HEK293 (cell line): ENCODE data around the gene HCFC1.

Experiments used
- CTCF ChIA-PET: fragments of 350-600 bp; formaldehyde crosslinking; extraction: SDS; loops from one replicate; lab custom pipeline; 2021; ENCODE audit warnings: antibody characterized with exemption; lab: Yijun Ruan, JAX
- POLR2A ChIA-PET: fragments of 300-600 bp; formaldehyde crosslinking; extraction: SDS; loops from one replicate; lab custom pipeline; 2020; ENCODE audit warnings: antibody characterized with exemption, inconsistent platforms; lab: Yijun Ruan, JAX
- H3K27ac ChIP-seq: fragments of 200-500 bp; sonication (Bioruptor generic); 2 replicates; pipeline ENCODE4 v1.5.1; 2014; ENCODE audit warnings: low read depth, low read length, control low read depth, inconsistent platforms; ENCODE audit errors: extremely low read depth
- H3K36me3 ChIP-seq, 2 experiments: fragments of 200-500 bp in 1 of 2; sonication (Bioruptor generic) in 1 of 2; 1 replicate in 1 of 2; 2 replicates in 1 of 2; pipeline ENCODE4 v1.5.1; 2014 to 2017; ENCODE audit warnings: inconsistent platforms in 2 of 2, low read length in 2 of 2; ENCODE audit not compliant: control insufficient read depth in 2 of 2, insufficient read depth in 1 of 2
- H3K4me1 ChIP-seq: fragments of 200-500 bp; sonication (Bioruptor generic); 2 replicates; pipeline ENCODE4 v1.5.1; 2014; ENCODE audit warnings: mild to moderate bottlenecking, low read length, inconsistent platforms; ENCODE audit not compliant: control insufficient read depth, insufficient read depth
- H3K4me3 ChIP-seq: 2 replicates; pipeline ENCODE4 v1.5.1; 2011; ENCODE audit warnings: low read depth, mild to moderate bottlenecking, control low read depth, low read length, moderate library complexity
- H3K9me3 ChIP-seq: fragments of 200-500 bp; sonication (Bioruptor generic); 2 replicates; pipeline ENCODE4 v1.5.1; 2014; ENCODE audit warnings: low read depth, low read length, inconsistent platforms; ENCODE audit not compliant: control insufficient read depth, insufficient read depth
- EGR2 ChIP-seq: fragments of 450-650 bp; formaldehyde crosslinking; IDR thresholded peaks from 2 replicates; pipeline ENCODE4 v1.5.1; 2016; ENCODE audit warnings: low read depth, missing biosample characterization, missing genetic modification characterization
- GFI1B ChIP-seq: fragments of 450-650 bp; formaldehyde crosslinking; IDR thresholded peaks from 2 replicates; pipeline ENCODE4 v1.5.1; 2016; ENCODE audit warnings: missing biosample characterization, missing genetic modification characterization
- GLI2 ChIP-seq: fragments of 450-650 bp; formaldehyde crosslinking; IDR thresholded peaks from 2 replicates; pipeline ENCODE4; 2017; ENCODE audit warnings: missing biosample characterization, missing genetic modification characterization, low read depth, borderline replicate concordance
- KLF8 ChIP-seq: fragments of 450-650 bp; formaldehyde crosslinking; IDR thresholded peaks from 2 replicates; pipeline ENCODE4 v1.5.1; 2016; ENCODE audit warnings: missing biosample characterization, missing genetic modification characterization
- SCRT1 ChIP-seq: fragments of 450-650 bp; formaldehyde crosslinking; IDR thresholded peaks from 2 replicates; pipeline ENCODE4 v1.5.1; 2016; ENCODE audit warnings: missing biosample characterization, missing genetic modification characterization, borderline replicate concordance
- SCRT2 ChIP-seq: fragments of 450-650 bp; formaldehyde crosslinking; IDR thresholded peaks from 2 replicates; pipeline ENCODE4 v1.5.1; 2016; ENCODE audit warnings: missing biosample characterization, missing genetic modification characterization
- ZBTB11 ChIP-seq: fragments of 450-650 bp; formaldehyde crosslinking; conservative IDR thresholded peaks from 2 replicates; pipeline ENCODE4 v1.5.1; 2016; ENCODE audit warnings: low read depth, missing biosample characterization, missing genetic modification characterization
- ZBTB48 ChIP-seq: fragments of 450-650 bp; formaldehyde crosslinking; IDR thresholded peaks from 2 replicates; pipeline ENCODE4 v1.5.1; 2016; ENCODE audit warnings: missing biosample characterization, missing genetic modification characterization
- ZFP41 ChIP-seq: fragments of 450-650 bp; formaldehyde crosslinking; IDR thresholded peaks from 2 replicates; pipeline ENCODE4 v1.5.1; 2016; ENCODE audit warnings: missing biosample characterization, missing genetic modification characterization, borderline replicate concordance
- ZNF132 ChIP-seq: fragments of 450-650 bp; formaldehyde crosslinking; IDR thresholded peaks from 2 replicates; pipeline ENCODE4 v1.5.1; 2017; ENCODE audit warnings: missing biosample characterization, missing genetic modification characterization, borderline replicate concordance
- ZNF248 ChIP-seq: fragments of 450-650 bp; formaldehyde crosslinking; IDR thresholded peaks from 2 replicates; pipeline ENCODE4 v1.5.1; 2017; ENCODE audit warnings: missing biosample characterization, missing genetic modification characterization
- ZNF274 ChIP-seq, 2 experiments: fragments of 200-500 bp in 1 of 2; fragments of 450-650 bp in 1 of 2; sonication (Bioruptor generic) in 1 of 2; formaldehyde crosslinking in 1 of 2; IDR thresholded peaks; 2 replicates each; pipeline versions ENCODE4 v1.5.1 to v1.6.1; 2014 to 2016; ENCODE audit warnings: borderline replicate concordance in 1 of 2, inconsistent platforms in 1 of 2, low read length in 1 of 2, missing biosample characterization in 1 of 2, missing genetic modification characterization in 1 of 2
- ZNF350 ChIP-seq: fragments of 450-650 bp; formaldehyde crosslinking; IDR thresholded peaks from 2 replicates; pipeline ENCODE4 v1.5.0; 2017; ENCODE audit warnings: missing biosample characterization, mild to moderate bottlenecking, missing genetic modification characterization
- ZNF354C ChIP-seq: fragments of 450-650 bp; formaldehyde crosslinking; IDR thresholded peaks from 2 replicates; pipeline ENCODE4 v1.5.1; 2016; ENCODE audit warnings: missing biosample characterization, missing genetic modification characterization, low read depth, borderline replicate concordance
- ZNF433 ChIP-seq: fragments of 450-650 bp; formaldehyde crosslinking; IDR thresholded peaks from 2 replicates; pipeline ENCODE4 v1.5.1; 2016; ENCODE audit warnings: missing biosample characterization, missing genetic modification characterization, low read depth
- ZNF48 ChIP-seq: fragments of 450-650 bp; formaldehyde crosslinking; IDR thresholded peaks from 2 replicates; pipeline ENCODE4 v1.5.1; 2016; ENCODE audit warnings: missing biosample characterization, missing genetic modification characterization
- ZNF514 ChIP-seq: fragments of 450-650 bp; formaldehyde crosslinking; IDR thresholded peaks from 2 replicates; pipeline ENCODE4 v1.5.1; 2016; ENCODE audit warnings: missing biosample characterization, missing genetic modification characterization
- ZNF610 ChIP-seq: fragments of 450-650 bp; formaldehyde crosslinking; IDR thresholded peaks from 2 replicates; pipeline ENCODE4 v1.5.1; 2016; ENCODE audit warnings: missing biosample characterization, missing genetic modification characterization, borderline replicate concordance
- ZNF664 ChIP-seq: fragments of 450-650 bp; formaldehyde crosslinking; IDR thresholded peaks from 2 replicates; pipeline ENCODE4 v1.5.1; 2016; ENCODE audit warnings: missing biosample characterization, missing genetic modification characterization
- ZNF776 ChIP-seq: fragments of 450-650 bp; formaldehyde crosslinking; IDR thresholded peaks from 2 replicates; pipeline ENCODE4 v1.5.0; 2017; ENCODE audit warnings: missing biosample characterization, missing genetic modification characterization, borderline replicate concordance
- TF ChIP-seq, protein P1 (sequence below): fragments of 450-650 bp; formaldehyde crosslinking; IDR thresholded peaks from 2 replicates; pipeline ENCODE4 v1.5.1; 2016; ENCODE audit warnings: missing biosample characterization, missing genetic modification characterization
- TF ChIP-seq, protein P2 (sequence below): fragments of 450-650 bp; formaldehyde crosslinking; IDR thresholded peaks from 2 replicates; pipeline ENCODE4 v1.5.1; 2016; ENCODE audit warnings: missing biosample characterization, missing genetic modification characterization
- TF ChIP-seq, protein P3 (sequence below): fragments of 450-650 bp; formaldehyde crosslinking; IDR thresholded peaks from 2 replicates; pipeline ENCODE4 v1.5.1; 2017; ENCODE audit warnings: missing biosample characterization, missing genetic modification characterization

The HCFC1 gene

GRCh38 chrX:153999359-154000037 lies 27.9 kb upstream of the HCFC1 start (continued):
- TF ChIP-seq, protein P1, sequence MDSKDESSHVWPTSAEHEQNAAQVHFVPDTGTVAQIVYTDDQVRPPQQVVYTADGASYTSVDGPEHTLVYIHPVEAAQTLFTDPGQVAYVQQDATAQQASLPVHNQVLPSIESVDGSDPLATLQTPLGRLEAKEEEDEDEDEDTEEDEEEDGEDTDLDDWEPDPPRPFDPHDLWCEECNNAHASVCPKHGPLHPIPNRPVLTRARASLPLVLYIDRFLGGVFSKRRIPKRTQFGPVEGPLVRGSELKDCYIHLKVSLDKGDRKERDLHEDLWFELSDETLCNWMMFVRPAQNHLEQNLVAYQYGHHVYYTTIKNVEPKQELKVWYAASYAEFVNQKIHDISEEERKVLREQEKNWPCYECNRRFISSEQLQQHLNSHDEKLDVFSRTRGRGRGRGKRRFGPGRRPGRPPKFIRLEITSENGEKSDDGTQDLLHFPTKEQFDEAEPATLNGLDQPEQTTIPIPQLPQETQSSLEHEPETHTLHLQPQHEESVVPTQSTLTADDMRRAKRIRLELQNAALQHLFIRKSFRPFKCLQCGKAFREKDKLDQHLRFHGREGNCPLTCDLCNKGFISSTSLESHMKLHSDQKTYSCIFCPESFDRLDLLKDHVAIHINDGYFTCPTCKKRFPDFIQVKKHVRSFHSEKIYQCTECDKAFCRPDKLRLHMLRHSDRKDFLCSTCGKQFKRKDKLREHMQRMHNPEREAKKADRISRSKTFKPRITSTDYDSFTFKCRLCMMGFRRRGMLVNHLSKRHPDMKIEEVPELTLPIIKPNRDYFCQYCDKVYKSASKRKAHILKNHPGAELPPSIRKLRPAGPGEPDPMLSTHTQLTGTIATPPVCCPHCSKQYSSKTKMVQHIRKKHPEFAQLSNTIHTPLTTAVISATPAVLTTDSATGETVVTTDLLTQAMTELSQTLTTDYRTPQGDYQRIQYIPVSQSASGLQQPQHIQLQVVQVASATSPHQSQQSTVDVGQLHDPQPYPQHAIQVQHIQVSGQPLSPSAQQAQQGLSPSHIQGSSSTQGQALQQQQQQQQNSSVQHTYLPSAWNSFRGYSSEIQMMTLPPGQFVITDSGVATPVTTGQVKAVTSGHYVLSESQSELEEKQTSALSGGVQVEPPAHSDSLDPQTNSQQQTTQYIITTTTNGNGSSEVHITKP (tag by site-specific recombination) = no peak
- TF ChIP-seq SCRT2 (tag by site-specific recombination) (peak; percentile 97), KLF8 (no peak), SCRT1 (tag by site-specific recombination) (peak; percentile 98), ZNF48 (no peak)

GRCh38 chrX:153995504-153995903 lies 23.9 kb upstream of the HCFC1 start:
- no peak overlapping the region for H3K4me3 ChIP-seq
- ChIA-PET CTCF (interaction anchor here (2.7 kb wide), 1 partner anchor 18 kb away, joined by 14 read pairs; no protein-coding TSS in a partner anchor), POLR2A (interaction anchor here (0.6 to 0.9 kb wide), 2 partner anchors 15 to 22 kb away, joined by 3 to 4 read pairs; no protein-coding TSS in a partner anchor)
- no peaks in the 10 kb centered on the region for H3K4me1 ChIP-seq
- TF ChIP-seq EGR2 = no peak
- no peak for TF ChIP-seq ZNF514
- no peak for TF ChIP-seq ZNF248 (tag by site-specific recombination)
- no peak for TF ChIP-seq SCRT2 (tag by site-specific recombination)
- TF ChIP-seq, protein P2, sequence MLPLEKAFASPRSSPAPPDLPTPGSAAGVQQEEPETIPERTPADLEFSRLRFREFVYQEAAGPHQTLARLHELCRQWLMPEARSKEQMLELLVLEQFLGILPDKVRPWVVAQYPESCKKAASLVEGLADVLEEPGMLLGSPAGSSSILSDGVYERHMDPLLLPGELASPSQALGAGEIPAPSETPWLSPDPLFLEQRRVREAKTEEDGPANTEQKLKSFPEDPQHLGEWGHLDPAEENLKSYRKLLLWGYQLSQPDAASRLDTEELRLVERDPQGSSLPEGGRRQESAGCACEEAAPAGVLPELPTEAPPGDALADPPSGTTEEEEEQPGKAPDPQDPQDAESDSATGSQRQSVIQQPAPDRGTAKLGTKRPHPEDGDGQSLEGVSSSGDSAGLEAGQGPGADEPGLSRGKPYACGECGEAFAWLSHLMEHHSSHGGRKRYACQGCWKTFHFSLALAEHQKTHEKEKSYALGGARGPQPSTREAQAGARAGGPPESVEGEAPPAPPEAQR = no peak
- TF ChIP-seq, protein P3, sequence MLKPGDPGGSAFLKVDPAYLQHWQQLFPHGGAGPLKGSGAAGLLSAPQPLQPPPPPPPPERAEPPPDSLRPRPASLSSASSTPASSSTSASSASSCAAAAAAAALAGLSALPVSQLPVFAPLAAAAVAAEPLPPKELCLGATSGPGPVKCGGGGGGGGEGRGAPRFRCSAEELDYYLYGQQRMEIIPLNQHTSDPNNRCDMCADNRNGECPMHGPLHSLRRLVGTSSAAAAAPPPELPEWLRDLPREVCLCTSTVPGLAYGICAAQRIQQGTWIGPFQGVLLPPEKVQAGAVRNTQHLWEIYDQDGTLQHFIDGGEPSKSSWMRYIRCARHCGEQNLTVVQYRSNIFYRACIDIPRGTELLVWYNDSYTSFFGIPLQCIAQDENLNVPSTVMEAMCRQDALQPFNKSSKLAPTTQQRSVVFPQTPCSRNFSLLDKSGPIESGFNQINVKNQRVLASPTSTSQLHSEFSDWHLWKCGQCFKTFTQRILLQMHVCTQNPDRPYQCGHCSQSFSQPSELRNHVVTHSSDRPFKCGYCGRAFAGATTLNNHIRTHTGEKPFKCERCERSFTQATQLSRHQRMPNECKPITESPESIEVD (tag by site-specific recombination) = no peak
- TF ChIP-seq ZFP41 = no peak
- TF ChIP-seq ZNF350 (tag by site-specific recombination) = no peak
- no peak for TF ChIP-seq GFI1B (tag by site-specific recombination)
- no peak for TF ChIP-seq ZNF433 (tag by site-specific recombination)
- no peak for TF ChIP-seq GLI2 (tag by site-specific recombination)
- TF ChIP-seq ZNF274 (IDR thresholded peaks at IDR 0.05; ENCODE audit: low read length) = no peak
- no peak for TF ChIP-seq ZNF274 (tag by site-specific recombination; IDR thresholded peaks at IDR 0.05; ENCODE audit: borderline replicate concordance)
- no peak for TF ChIP-seq ZNF610 (tag by site-specific recombination)
- no peak for TF ChIP-seq ZNF132 (tag by site-specific recombination)
- TF ChIP-seq ZNF664 (tag by site-specific recombination) = no peak
- no peak for TF ChIP-seq ZNF776 (tag by site-specific recombination)
- TF ChIP-seq ZNF354C (tag by site-specific recombination) = no peak
- no peak for TF ChIP-seq ZBTB11 (tag by site-specific recombination)
- no peak for TF ChIP-seq ZBTB48 (tag by site-specific recombination)
- no peaks in the 10 kb centered on the region for H3K36me3 ChIP-seq
- H3K9me3 ChIP-seq = no peaks in the 10 kb centered on the region
- H3K27ac ChIP-seq = no peak overlapping the region
